Measurements from ENCODE around the gene RIPOR1. TPM values are rescaled to one million over a fixed set of nuclear protein-coding genes. Genes with fewer than 3 reads are reported as not detected.

The RIPOR1 gene
- total and polyA plus RNA-seq, 2 experiments from 2014 or later = 29.5 to 35.7 TPM

DNA sequence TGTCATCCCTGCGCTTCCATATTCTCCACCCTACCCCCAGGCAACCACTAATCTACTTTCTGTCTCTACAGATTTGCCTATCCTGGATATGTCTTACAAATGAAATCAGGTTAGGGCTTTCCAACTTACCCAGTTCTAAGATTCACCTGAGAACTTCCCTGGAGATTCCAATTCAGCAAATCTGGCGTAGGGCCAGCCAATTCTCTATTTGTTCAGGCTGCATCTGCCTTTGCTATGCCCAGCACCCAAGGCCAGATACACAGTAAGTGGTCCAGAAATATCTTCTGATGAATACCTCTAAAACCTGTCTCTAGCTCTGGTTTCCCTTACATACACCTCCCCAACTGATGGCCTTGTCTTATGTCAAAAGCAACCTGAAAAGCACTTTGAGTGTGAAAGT lies 23.3 kb downstream of the RIPOR1 start:
- DNase-seq (ENCODE audit: low read depth in 1 of 2, low spot score in 1 of 2) = no peak
- Histone ChIP-seq H3K27me3 (no peaks in the 10 kb centered on the region), H3K4me1 (ENCODE audit: low read depth) (no peaks in the 10 kb centered on the region), H3K27ac (peak overlapping the region; percentile 6), H3K9me3 (ENCODE audit: low read depth) (no peaks in the 10 kb centered on the region), H3K36me3 (no peaks in the 10 kb centered on the region), H3K4me3 (no peak overlapping the region)
- TF ChIP-seq, protein P1, sequence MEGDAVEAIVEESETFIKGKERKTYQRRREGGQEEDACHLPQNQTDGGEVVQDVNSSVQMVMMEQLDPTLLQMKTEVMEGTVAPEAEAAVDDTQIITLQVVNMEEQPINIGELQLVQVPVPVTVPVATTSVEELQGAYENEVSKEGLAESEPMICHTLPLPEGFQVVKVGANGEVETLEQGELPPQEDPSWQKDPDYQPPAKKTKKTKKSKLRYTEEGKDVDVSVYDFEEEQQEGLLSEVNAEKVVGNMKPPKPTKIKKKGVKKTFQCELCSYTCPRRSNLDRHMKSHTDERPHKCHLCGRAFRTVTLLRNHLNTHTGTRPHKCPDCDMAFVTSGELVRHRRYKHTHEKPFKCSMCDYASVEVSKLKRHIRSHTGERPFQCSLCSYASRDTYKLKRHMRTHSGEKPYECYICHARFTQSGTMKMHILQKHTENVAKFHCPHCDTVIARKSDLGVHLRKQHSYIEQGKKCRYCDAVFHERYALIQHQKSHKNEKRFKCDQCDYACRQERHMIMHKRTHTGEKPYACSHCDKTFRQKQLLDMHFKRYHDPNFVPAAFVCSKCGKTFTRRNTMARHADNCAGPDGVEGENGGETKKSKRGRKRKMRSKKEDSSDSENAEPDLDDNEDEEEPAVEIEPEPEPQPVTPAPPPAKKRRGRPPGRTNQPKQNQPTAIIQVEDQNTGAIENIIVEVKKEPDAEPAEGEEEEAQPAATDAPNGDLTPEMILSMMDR (IDR thresholded peaks at IDR 0.05; ENCODE audit: low read depth, low read length) = no peak

DNA sequence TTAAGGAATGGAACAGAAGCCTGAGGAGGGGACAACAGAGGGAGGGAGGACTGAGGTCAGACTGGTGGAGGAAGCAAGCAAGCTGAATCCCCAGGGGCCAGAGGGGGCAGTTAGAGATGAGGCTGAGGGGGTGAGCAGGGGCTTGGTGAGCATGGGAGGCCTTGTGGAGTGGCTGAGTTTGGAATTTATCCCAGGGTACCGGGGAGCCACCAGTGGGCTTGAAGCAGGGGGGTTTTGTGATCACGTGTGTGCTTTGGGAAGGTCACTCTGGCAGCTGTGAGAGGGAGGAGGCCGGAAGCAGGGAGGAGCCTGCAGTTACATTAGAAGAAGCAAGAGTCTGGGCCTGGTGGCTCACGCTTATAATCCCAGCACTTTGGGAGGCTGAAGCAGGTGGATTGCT lies 23.8 kb downstream of the RIPOR1 start:
- Histone ChIP-seq H3K9me3 (ENCODE audit: low read depth) (no peaks in the 10 kb centered on the region), H3K4me3 (no peak overlapping the region), H3K4me1 (ENCODE audit: low read depth) (no peaks in the 10 kb centered on the region), H3K27ac (peak overlapping the region; percentile 6), H3K27me3 (no peaks in the 10 kb centered on the region), H3K36me3 (no peaks in the 10 kb centered on the region)
- DNase-seq (ENCODE audit: low read depth in 1 of 2, low spot score in 1 of 2) = no peak
- TF ChIP-seq, protein P1 (IDR thresholded peaks at IDR 0.05; ENCODE audit: low read depth, low read length) = no peak

DNA sequence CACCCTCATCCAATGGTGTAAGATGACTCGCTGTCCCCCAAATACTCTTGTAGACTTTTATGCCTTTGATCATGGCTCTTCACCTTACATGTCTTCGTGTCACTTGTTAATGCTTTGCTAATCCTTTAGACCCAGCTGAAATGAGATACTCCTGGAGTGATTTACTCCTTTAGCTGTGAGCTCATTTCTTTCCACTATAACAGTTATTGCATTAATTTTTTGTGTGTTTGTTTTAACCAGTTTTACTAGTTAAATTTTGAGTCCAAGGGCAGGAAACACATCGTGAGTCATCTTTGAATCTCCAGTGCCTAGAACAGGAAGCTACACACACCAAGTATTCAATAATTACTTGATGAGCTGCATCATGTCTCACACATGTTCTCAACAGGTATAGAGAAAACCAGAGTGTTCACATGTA lies 27.2 kb downstream of the RIPOR1 start:
- Histone ChIP-seq H3K9me3 (ENCODE audit: low read depth) (no peaks in the 10 kb centered on the region), H3K27ac (no peak overlapping the region), H3K27me3 (no peaks in the 10 kb centered on the region), H3K36me3 (no peaks in the 10 kb centered on the region), H3K4me3 (no peak overlapping the region), H3K4me1 (ENCODE audit: low read depth) (no peaks in the 10 kb centered on the region)
- TF ChIP-seq, protein P1 (IDR thresholded peaks at IDR 0.05; ENCODE audit: low read depth, low read length) = no peak
- DNase-seq (ENCODE audit: low read depth in 1 of 2, low spot score in 1 of 2) = peak in 1 of 2 donors; percentile 41

- Histone ChIP-seq H3K36me3 (no peaks in the 10 kb centered on the region), H3K27me3 (no peaks in the 10 kb centered on the region), H3K4me1 (ENCODE audit: low read depth) (peaks cover 5% of the 10 kb centered on the region), H3K27ac (no peak overlapping the region), H3K4me3 (no peak overlapping the region), H3K9me3 (ENCODE audit: low read depth) (no peaks in the 10 kb centered on the region)
- TF ChIP-seq, protein P1 (IDR thresholded peaks at IDR 0.05; ENCODE audit: low read depth, low read length) = no peak
- no peak for DNase-seq (ENCODE audit: low read depth in 1 of 2, low spot score in 1 of 2)
Measured at GRCh38 chr16:67558859-67559258, 30.2 kb downstream of the RIPOR1 start.

- Histone ChIP-seq H3K4me3 (peak overlapping the region; percentile 88), H3K27me3 (no peaks in the 10 kb centered on the region), H3K9me3 (ENCODE audit: low read depth) (no peaks in the 10 kb centered on the region), H3K4me1 (ENCODE audit: low read depth) (peaks cover 12% of the 10 kb centered on the region), H3K36me3 (no peaks in the 10 kb centered on the region), H3K27ac (no peak overlapping the region)
- no peak for DNase-seq (ENCODE audit: low read depth in 1 of 2, low spot score in 1 of 2)
- TF ChIP-seq, protein P1 (IDR thresholded peaks at IDR 0.05; ENCODE audit: low read depth, low read length) = no peak
Measured at GRCh38 chr16:67560827-67561342, 32.3 kb downstream of the RIPOR1 start.

DNA sequence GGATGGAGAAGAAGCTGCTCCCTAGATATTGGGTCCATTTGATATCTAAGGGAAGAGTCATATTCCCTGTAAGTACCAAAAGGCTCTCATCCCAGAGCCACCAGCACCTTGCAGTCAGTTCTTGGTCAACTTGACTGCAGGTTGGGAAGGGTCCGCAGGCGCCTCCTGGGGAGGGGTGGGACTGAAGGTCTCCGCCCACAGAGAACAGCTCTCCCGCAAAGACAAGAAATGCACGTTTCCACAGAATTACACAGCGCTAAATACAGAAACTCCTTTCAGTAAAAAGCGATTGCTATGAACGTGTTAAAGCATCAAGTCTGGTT lies 32.8 kb downstream of the RIPOR1 start:
- TF ChIP-seq, protein P1 (IDR thresholded peaks at IDR 0.05; ENCODE audit: low read depth, low read length) = no peak
- H3K9me3 ChIP-seq (ENCODE audit: low read depth) = no peaks in the 10 kb centered on the region
- peaks cover 12% of the 10 kb centered on the region for H3K4me1 ChIP-seq (ENCODE audit: low read depth)
- H3K4me3 ChIP-seq = peak overlapping the region; percentile 88
- no peaks in the 10 kb centered on the region for H3K27me3 ChIP-seq
- peak overlapping the region; percentile 99 for H3K27ac ChIP-seq
- no peak for DNase-seq (ENCODE audit: low read depth in 1 of 2, low spot score in 1 of 2)
- no peaks in the 10 kb centered on the region for H3K36me3 ChIP-seq
